IPS-NIHi7 (cell line): ENCODE results near the gene AGAP1.

Experiments
- DNase-seq: peaks from one replicate; pipeline ENCODE4 v3.0.0; 2012; ENCODE audit warnings: mixed read lengths; ENCODE audit errors: extremely low spot score

The AGAP1 gene

GRCh38 chr2:235992024-235992423, 498.2 kb downstream of the AGAP1 start:
- no peak for DNase-seq

- DNase-seq = no peak
These were observed 502.6 kb downstream of the AGAP1 start for GRCh38 chr2:235996419-235996818.

- DNase-seq = no peak
These were observed 505.2 kb downstream of the AGAP1 start for GRCh38 chr2:235999011-235999410.

GRCh38 chr2:236001166-236001828, 507.5 kb downstream of the AGAP1 start:
- no peak for DNase-seq

- DNase-seq = no peak
These were observed 508.0 kb downstream of the AGAP1 start for GRCh38 chr2:236001854-236002253.

GRCh38 chr2:236008006-236008405, 514.2 kb downstream of the AGAP1 start:
- no peak for DNase-seq

GRCh38 chr2:236008857-236009256, 515.0 kb downstream of the AGAP1 start:
- DNase-seq = no peak

GRCh38 chr2:236010920-236011685, 517.3 kb downstream of the AGAP1 start:
- DNase-seq = no peak

GRCh38 chr2:236012155-236012554, 518.3 kb downstream of the AGAP1 start:
- DNase-seq = no peak

GRCh38 chr2:236014408-236015131, 520.7 kb downstream of the AGAP1 start:
- peak; percentile 78 for DNase-seq

- no peak for DNase-seq
These were observed 521.3 kb downstream of the AGAP1 start for GRCh38 chr2:236015171-236015570.

- DNase-seq = peak; percentile 51
These were observed 522.7 kb downstream of the AGAP1 start for GRCh38 chr2:236016496-236016895.

- DNase-seq = no peak
These were observed 523.6 kb downstream of the AGAP1 start for GRCh38 chr2:236017446-236017845.

GRCh38 chr2:236019434-236019833, 525.6 kb downstream of the AGAP1 start:
- DNase-seq = no peak

- DNase-seq = no peak
These were observed 527.7 kb downstream of the AGAP1 start for GRCh38 chr2:236021499-236022057.

GRCh38 chr2:236022128-236022527, 528.3 kb downstream of the AGAP1 start:
- DNase-seq = no peak

GRCh38 chr2:236025892-236026291, 532.0 kb downstream of the AGAP1 start:
- no peak for DNase-seq

GRCh38 chr2:236026841-236027240, 533.0 kb downstream of the AGAP1 start:
- no peak for DNase-seq

GRCh38 chr2:236028066-236028465, 534.2 kb downstream of the AGAP1 start:
- no peak for DNase-seq

- no peak for DNase-seq
These were observed 539.6 kb downstream of the AGAP1 start for GRCh38 chr2:236033462-236033861.

- DNase-seq = no peak
These were observed 541.1 kb downstream of the AGAP1 start for GRCh38 chr2:236034974-236035373.

GRCh38 chr2:236036045-236036444, 542.2 kb downstream of the AGAP1 start:
- DNase-seq = no peak
